Measurements from ENCODE around the gene ARF3. TPM values are rescaled to one million over a fixed set of nuclear protein-coding genes. Genes with fewer than 3 reads are reported as not detected.

ARF3 gene
- total and polyA plus RNA-seq, 8 donors: 34.7 to 56.5 (median 42.5) TPM

- WGBS, 5 donors: 85 to 90% (median 87%) methylated on average over 4 of the region's 4 CpGs
- no peak for DNase-seq
- H3K4me1 ChIP-seq: peaks cover 0 to 11% (median 5%) of the 10 kb centered on the region in 4 donors
- H3K36me3 ChIP-seq: peaks cover 14 to 68% (median 65%) of the 10 kb centered on the region in 4 donors
- no peaks in the 10 kb centered on the region for H3K27me3 ChIP-seq
- no peak for TF ChIP-seq EP300 (IDR thresholded peaks at IDR 0.05)
- TF ChIP-seq POLR2A (IDR thresholded peaks at IDR 0.05): no peak
- TF ChIP-seq POLR2AphosphoS5 (IDR thresholded peaks at IDR 0.05): no peak
- no peak for TF ChIP-seq CTCF (IDR thresholded peaks at IDR 0.05)
- no peak overlapping the region for H3K27ac ChIP-seq
- no peaks in the 10 kb centered on the region for H3K9me3 ChIP-seq
- H3K4me3 ChIP-seq: no peak overlapping the region
- intact Hi-C loops (cut with DNase I; ENCODE audit: low total_unique reads): no loop called here
These were observed 26.8 kb downstream of the ARF3 start for GRCh38 chr12:48930475-48930874.

- intact Hi-C loops (cut with DNase I; ENCODE audit: low total_unique reads): no loop called here
- WGBS, 5 donors: 79 to 94% (median 89%) methylated on average over 1 of the region's 1 CpG
These were observed 27.7 kb downstream of the ARF3 start for GRCh38 chr12:48929551-48929950.

GRCh38 chr12:48927261-48927660 lies 30.0 kb downstream of the ARF3 start:
- no peaks in the 10 kb centered on the region for H3K9me3 ChIP-seq
- no peak overlapping the region for H3K27ac ChIP-seq
- peaks cover 7 to 24% (median 17%) of the 10 kb centered on the region in 4 donors for H3K4me1 ChIP-seq
- no peaks in the 10 kb centered on the region for H3K27me3 ChIP-seq
- peaks cover under 1 to 51% (median 45%) of the 10 kb centered on the region in 4 donors for H3K36me3 ChIP-seq
- intact Hi-C loops (cut with DNase I; ENCODE audit: low total_unique reads): no loop called here
- DNase-seq: no peak
- TF ChIP-seq POLR2A (IDR thresholded peaks at IDR 0.05): no peak
- no peak for TF ChIP-seq CTCF (IDR thresholded peaks at IDR 0.05)
- no peak for TF ChIP-seq EP300 (IDR thresholded peaks at IDR 0.05)
- no peak for TF ChIP-seq POLR2AphosphoS5 (IDR thresholded peaks at IDR 0.05)
- no peak overlapping the region for H3K4me3 ChIP-seq
- 31 to 71% (median 46%) methylated on average over 2 of the region's 2 CpGs for WGBS, 5 donors

More at GRCh38 chr12:48929551-48929950, 27.7 kb downstream of the ARF3 start:
- H3K27me3 ChIP-seq: no peaks in the 10 kb centered on the region
- TF ChIP-seq POLR2A (IDR thresholded peaks at IDR 0.05): no peak
- no peak for TF ChIP-seq CTCF (IDR thresholded peaks at IDR 0.05)
- TF ChIP-seq POLR2AphosphoS5 (IDR thresholded peaks at IDR 0.05): no peak
- TF ChIP-seq EP300 (IDR thresholded peaks at IDR 0.05): no peak
- H3K9me3 ChIP-seq: no peaks in the 10 kb centered on the region
- no peak overlapping the region for H3K27ac ChIP-seq
- H3K4me3 ChIP-seq: no peak overlapping the region
- no peak for DNase-seq
- H3K4me1 ChIP-seq: peaks cover under 1 to 14% (median 9%) of the 10 kb centered on the region in 4 donors
- H3K36me3 ChIP-seq: peaks cover 14 to 59% (median 56%) of the 10 kb centered on the region in 4 donors

GRCh38 chr12:48925304-48926011 lies 31.8 kb downstream of the ARF3 start, which contains the start of gene FKBP11:
FKBP11 (minus strand) TSS chr12:48925492; CDS start chr12:48925428, 64 bp downstream.
- WGBS, 5 donors: 2 to 7% (median 4%) methylated on average over 15 to 38 of the region's 38 CpGs
- TF ChIP-seq POLR2AphosphoS5 (IDR thresholded peaks at IDR 0.05) (peak in 2 of 3 donors; percentile 77 to 88), EP300 (IDR thresholded peaks at IDR 0.05) (no peak), POLR2A (IDR thresholded peaks at IDR 0.05) (no peak), CTCF (IDR thresholded peaks at IDR 0.05) (no peak)
- Histone ChIP-seq H3K4me1 (peaks cover 7 to 24% (median 17%) of the 10 kb centered on the region in 4 donors), H3K27ac (peak within 1 kb of the TSS; percentile 74 to 83 (median 81)), H3K36me3 (peaks cover 0 to 38% (median 33%) of the 10 kb centered on the region in 4 donors), H3K9me3 (no peaks in the 10 kb centered on the region), H3K27me3 (no peaks in the 10 kb centered on the region), H3K4me3 (peak within 1 kb of the TSS; percentile 78 to 92 (median 86))
- intact Hi-C loops (cut with DNase I; ENCODE audit: low total_unique reads): no loop called here
- DNase-seq: peak; percentile 71 to 89
